ENCODE measurements around the gene MYO1C. TPM values are rescaled to one million over a fixed set of nuclear protein-coding genes. Genes with fewer than 3 reads are reported as not detected.

Gene MYO1C
- total and polyA plus RNA-seq, 9 of the 15 experiments (the other 6 are each of a cell fraction or from before 2014, with no cell fraction given) = 0.46 to 32.5 (median 11.6) TPM

GRCh38 chr17:1516388-1517161 is 24.1 kb upstream of the MYO1C start, which contains the start of gene INPP5K (continued):
- TF ChIP-seq, protein P1, sequence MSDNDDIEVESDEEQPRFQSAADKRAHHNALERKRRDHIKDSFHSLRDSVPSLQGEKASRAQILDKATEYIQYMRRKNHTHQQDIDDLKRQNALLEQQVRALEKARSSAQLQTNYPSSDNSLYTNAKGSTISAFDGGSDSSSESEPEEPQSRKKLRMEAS (CRISPR knock-in tag; IDR thresholded peaks at IDR 0.05) = peak; percentile 82
- TF ChIP-seq DPF2 (IDR thresholded peaks at IDR 0.05) (no peak), SIN3B (IDR thresholded peaks at IDR 0.05; ENCODE audit: low read depth) (peak; percentile 79), KDM5B (IDR thresholded peaks at IDR 0.05; ENCODE audit: insufficient replicate concordance, low read depth, low read length) (peak; percentile 79), FOXP4 (CRISPR knock-in tag; IDR thresholded peaks at IDR 0.05; ENCODE audit: borderline replicate concordance) (no peak), HINFP (tag; conservative IDR thresholded peaks at IDR 0.05; ENCODE audit: low read depth) (no peak), RBBP5 (IDR thresholded peaks at IDR 0.05; ENCODE audit: borderline replicate concordance, insufficient read depth, low read length, poor library complexity, severe bottlenecking) (peak; percentile 60), NELFE (IDR thresholded peaks at IDR 0.05; ENCODE audit: insufficient read depth, insufficient read length) (no peak), HNRNPLL (IDR thresholded peaks at IDR 0.05; ENCODE audit: low read depth, low read length, poor library complexity, severe bottlenecking) (peak; percentile 79), TSC22D4 (tag; IDR thresholded peaks at IDR 0.05) (no peak), KDM1A (IDR thresholded peaks at IDR 0.05) (no peak), KAT7 (CRISPR knock-in tag; IDR thresholded peaks at IDR 0.05; ENCODE audit: borderline replicate concordance) (no peak), MAFK (IDR thresholded peaks at IDR 0.05; ENCODE audit: low read length) (no peak), ZNF778 (CRISPR knock-in tag; IDR thresholded peaks at IDR 0.05) (no peak), FOXP1 (CRISPR knock-in tag; IDR thresholded peaks at IDR 0.05) (no peak), ZNF23 (CRISPR knock-in tag; IDR thresholded peaks at IDR 0.05) (no peak), ZNF584 (CRISPR knock-in tag; IDR thresholded peaks at IDR 0.05; ENCODE audit: low read depth) (no peak), PHF21A (IDR thresholded peaks at IDR 0.05; ENCODE audit: borderline replicate concordance, low read depth) (no peak)
- TF ChIP-seq, protein P2, sequence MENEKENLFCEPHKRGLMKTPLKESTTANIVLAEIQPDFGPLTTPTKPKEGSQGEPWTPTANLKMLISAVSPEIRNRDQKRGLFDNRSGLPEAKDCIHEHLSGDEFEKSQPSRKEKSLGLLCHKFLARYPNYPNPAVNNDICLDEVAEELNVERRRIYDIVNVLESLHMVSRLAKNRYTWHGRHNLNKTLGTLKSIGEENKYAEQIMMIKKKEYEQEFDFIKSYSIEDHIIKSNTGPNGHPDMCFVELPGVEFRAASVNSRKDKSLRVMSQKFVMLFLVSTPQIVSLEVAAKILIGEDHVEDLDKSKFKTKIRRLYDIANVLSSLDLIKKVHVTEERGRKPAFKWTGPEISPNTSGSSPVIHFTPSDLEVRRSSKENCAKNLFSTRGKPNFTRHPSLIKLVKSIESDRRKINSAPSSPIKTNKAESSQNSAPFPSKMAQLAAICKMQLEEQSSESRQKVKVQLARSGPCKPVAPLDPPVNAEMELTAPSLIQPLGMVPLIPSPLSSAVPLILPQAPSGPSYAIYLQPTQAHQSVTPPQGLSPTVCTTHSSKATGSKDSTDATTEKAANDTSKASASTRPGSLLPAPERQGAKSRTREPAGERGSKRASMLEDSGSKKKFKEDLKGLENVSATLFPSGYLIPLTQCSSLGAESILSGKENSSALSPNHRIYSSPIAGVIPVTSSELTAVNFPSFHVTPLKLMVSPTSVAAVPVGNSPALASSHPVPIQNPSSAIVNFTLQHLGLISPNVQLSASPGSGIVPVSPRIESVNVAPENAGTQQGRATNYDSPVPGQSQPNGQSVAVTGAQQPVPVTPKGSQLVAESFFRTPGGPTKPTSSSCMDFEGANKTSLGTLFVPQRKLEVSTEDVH (IDR thresholded peaks at IDR 0.05; ENCODE audit: low read depth, partially characterized antibody) = peak; percentile 33
- TF ChIP-seq, protein P3, sequence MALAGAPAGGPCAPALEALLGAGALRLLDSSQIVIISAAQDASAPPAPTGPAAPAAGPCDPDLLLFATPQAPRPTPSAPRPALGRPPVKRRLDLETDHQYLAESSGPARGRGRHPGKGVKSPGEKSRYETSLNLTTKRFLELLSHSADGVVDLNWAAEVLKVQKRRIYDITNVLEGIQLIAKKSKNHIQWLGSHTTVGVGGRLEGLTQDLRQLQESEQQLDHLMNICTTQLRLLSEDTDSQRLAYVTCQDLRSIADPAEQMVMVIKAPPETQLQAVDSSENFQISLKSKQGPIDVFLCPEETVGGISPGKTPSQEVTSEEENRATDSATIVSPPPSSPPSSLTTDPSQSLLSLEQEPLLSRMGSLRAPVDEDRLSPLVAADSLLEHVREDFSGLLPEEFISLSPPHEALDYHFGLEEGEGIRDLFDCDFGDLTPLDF (CRISPR knock-in tag; IDR thresholded peaks at IDR 0.05) = no peak
